Stomach (tissue), 4 donors: Measurements from ENCODE around the gene HK1.

ENCODE experiments used
- EP300 ChIP-seq: sonication (generic); formaldehyde crosslinking; IDR thresholded peaks from one replicate; pipeline ENCODE4 v1.6.1; 2017; ENCODE audit warnings: antibody characterized with exemption
- POLR2A ChIP-seq, 4 donors: fragments of 450-650 bp; IDR thresholded peaks; one replicate each; pipeline ENCODE4 v1.6.1; 2016; ENCODE audit warnings: antibody characterized with exemption in 4 of 4, control low read depth in 2 of 4, mild to moderate bottlenecking in 1 of 4, moderate library complexity in 1 of 4
- TF ChIP-seq, protein P1 (sequence below), 7 experiments: fragments of 450-650 bp in 4 of 7; fragments of 200-600 bp in 3 of 7; sonication (generic) in 3 of 7; IDR thresholded peaks; one replicate each; pipeline ENCODE4 v1.5.1; 2016 to 2019; ENCODE audit warnings: antibody characterized with exemption in 7 of 7, control low read depth in 2 of 7, mild to moderate bottlenecking in 1 of 7

DNA sequence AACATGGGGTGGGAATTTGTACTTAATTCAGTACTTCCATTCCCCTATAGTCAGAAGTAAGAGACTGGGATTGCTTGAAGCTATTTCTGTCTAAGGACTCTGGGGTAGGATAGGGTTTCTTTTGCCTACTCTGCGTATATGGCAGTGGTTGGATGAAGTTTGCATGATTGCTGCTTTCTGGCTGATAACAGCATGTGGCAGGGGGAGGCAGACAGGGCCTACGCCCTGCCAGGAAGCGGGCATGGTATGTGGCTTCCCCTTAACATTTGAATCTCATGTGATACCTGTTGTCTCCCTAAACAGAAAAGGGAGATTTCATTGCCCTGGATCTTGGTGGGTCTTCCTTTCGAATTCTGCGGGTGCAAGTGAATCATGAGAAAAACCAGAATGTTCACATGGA, 81.3 kb downstream of the HK1 start:
- TF ChIP-seq, protein P1, sequence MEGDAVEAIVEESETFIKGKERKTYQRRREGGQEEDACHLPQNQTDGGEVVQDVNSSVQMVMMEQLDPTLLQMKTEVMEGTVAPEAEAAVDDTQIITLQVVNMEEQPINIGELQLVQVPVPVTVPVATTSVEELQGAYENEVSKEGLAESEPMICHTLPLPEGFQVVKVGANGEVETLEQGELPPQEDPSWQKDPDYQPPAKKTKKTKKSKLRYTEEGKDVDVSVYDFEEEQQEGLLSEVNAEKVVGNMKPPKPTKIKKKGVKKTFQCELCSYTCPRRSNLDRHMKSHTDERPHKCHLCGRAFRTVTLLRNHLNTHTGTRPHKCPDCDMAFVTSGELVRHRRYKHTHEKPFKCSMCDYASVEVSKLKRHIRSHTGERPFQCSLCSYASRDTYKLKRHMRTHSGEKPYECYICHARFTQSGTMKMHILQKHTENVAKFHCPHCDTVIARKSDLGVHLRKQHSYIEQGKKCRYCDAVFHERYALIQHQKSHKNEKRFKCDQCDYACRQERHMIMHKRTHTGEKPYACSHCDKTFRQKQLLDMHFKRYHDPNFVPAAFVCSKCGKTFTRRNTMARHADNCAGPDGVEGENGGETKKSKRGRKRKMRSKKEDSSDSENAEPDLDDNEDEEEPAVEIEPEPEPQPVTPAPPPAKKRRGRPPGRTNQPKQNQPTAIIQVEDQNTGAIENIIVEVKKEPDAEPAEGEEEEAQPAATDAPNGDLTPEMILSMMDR (IDR thresholded peaks at IDR 0.05), result no peak
- no peak for TF ChIP-seq EP300
- TF ChIP-seq POLR2A (IDR thresholded peaks at IDR 0.05), result no peak
